Lung microvascular endothelial cell (primary cell): ENCODE measurements around the gene SRPK2. TPM values are rescaled to one million over a fixed set of nuclear protein-coding genes. Genes with fewer than 3 reads are reported as not detected.
"Not testable (repeated sequence)": the region's sequence is repeated elsewhere in the genome, so short reads cannot be mapped to it uniquely, and the experiment has no call there.

Experiments
- DNase-seq, 2 donors: peaks; one replicate each; pipeline versions ENCODE4 v3.0.0 to v3.0.0-alpha.2; 2010; ENCODE audit warnings: low read depth in 2 of 2
- total RNA-seq: library from RNA; depleted of rRNA; stranded (reverse); fragments of >200 nt; gene quantifications from 2 replicates; pipeline ENCODE4 v1.2.1, GENCODE V29; 2014

SRPK2 gene
- total RNA-seq, 1 donor from 2014 or later: 54.4 TPM

GRCh38 chr7:105194959-105195358 lies 193.8 kb downstream of the SRPK2 start:
- DNase-seq: not testable (repeated sequence)

GRCh38 chr7:105191331-105191730 lies 197.4 kb downstream of the SRPK2 start:
- DNase-seq: no peak

DNA sequence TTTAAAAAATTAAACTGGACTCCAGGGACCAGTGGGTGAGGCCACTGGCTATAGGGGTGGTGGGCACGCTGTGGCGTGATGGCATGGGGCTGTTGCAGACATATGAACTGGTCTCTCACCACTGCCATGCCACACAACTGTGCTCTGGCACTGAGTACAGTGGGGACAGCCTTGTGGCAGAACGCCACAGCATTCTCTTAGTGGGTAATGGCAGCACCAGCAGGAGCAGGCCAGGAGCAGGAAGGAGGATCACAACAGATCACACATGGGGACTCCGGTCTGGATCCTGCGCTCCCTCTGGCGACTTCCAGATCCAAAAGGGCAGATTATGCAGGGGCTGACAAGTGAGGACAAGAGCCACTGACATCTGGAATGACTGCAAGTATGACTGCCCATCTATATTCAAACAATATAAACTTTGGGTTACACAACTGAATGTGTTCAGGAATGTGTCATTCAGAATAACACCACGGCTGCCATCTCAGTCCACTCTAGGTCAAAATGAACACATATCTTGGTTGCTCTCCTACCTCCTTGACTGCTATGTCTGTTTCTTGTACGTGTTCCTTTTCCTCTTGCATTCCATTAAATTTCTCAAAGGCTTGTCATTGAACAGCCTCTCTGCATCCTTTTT lies 198.7 kb downstream of the SRPK2 start:
- no peak for DNase-seq

GRCh38 chr7:105188201-105188600 lies 200.5 kb downstream of the SRPK2 start:
- no peak for DNase-seq

GRCh38 chr7:105187302-105188169 lies 201.2 kb downstream of the SRPK2 start:
- peak in 1 of 2 donors; percentile 10 for DNase-seq

GRCh38 chr7:105185290-105186010 lies 203.3 kb downstream of the SRPK2 start:
- no peak for DNase-seq

DNA sequence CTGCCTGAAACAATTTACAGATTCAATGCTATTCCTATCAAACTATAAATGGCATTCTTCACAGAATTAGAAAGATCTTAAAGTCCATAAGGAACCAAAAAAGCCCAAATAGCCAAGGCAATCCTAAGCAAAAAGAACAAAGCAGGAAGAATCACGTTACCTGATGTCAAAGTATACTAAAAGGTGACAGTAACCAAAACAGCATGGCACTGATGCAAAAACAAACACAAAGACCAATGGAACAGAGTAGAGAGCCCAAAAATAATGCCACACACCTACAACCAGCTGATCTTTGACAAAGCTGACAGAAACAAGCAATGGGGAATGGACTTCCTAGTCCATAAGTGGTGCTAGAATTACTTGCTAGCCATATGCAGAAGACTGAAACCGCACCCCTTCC lies 208.7 kb downstream of the SRPK2 start:
- no peak for DNase-seq

DNA sequence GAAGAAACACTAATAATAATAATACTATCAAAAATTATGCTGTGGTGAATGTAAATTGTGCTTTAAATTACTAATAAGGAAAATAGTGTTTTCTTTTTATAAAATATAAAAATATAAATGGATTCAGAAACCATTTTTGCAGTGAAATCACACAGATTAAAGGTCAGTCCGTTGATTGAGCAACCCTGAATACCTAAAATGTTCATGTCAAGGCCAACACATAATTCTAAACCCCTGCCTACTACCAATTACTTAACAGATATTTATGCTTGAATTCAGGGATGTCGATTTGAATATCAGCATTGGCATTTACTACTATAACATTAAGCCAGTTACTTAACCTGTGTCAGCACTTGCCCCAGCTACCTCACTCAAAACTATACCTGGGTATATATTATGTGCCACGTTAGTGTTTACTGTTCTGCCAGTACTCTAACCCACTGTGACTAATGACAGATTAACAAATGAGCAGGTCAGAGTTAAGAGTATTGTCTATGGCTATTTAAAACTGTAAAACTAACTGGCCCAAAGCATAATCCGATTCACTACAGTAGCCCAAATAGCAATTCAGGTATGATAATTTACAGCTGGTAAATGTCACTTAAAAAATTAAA lies 209.7 kb downstream of the SRPK2 start:
- DNase-seq: no peak

DNA sequence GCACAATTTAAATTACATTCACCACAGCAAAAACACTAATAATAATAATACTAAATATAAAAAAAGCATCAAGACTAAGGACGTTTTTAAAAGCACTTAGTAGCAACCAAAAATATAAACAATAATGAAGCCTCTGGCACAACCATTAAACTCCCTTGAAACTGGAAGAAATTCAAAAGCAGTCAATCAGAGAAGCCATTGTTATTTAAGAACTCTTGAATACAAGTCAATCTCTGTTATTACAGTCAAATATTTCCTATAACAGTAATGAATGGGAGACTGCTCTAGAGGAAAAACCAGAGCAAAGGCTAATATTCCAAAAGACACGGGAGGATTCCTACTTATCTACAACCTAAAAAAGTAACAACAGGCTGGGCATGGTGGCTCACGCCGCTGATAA lies 210.5 kb downstream of the SRPK2 start:
- no peak for DNase-seq

GRCh38 chr7:105177026-105177425 lies 211.7 kb downstream of the SRPK2 start:
- no peak for DNase-seq

DNA sequence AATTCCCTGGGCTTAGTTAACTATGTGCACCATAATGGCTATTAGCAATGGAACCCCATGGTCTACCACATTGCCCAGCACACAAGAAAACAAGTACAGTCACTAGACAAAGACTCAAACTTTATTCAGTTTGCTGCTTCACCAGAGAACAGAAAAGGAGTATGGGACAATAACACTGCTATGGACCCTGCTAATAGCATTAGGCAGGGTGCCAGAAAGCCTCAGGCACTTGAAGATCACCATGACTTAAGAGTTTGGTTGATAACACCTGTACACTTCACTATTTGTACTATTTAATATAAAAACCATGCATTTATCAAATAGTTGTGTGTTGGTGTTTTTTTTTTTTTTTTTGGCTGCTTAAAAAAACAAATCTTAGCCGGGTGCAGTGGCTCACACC lies 215.1 kb downstream of the SRPK2 start:
- DNase-seq: no peak

DNA sequence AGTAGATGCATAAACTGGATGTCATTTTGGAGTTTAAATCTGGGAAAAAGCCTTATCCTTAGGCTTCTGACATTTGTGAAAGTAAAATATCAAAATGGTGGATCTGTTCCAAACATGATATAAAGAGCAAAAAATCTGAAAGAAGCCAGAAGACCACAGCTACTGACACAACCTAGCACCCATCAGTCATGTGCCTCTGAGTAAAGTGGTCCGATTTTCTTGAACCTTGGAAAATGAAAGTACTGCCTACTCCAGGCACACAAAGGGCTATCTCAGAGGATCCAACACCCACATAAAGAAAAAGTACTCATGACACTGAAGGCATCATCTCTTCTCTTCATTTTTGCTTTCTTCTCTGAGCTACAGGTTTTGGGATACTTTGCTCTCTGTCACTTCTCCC lies 224.0 kb downstream of the SRPK2 start:
- DNase-seq: no peak

GRCh38 chr7:105163718-105164117 lies 225.0 kb downstream of the SRPK2 start:
- peak in 1 of 2 donors; percentile 45 for DNase-seq

- DNase-seq: no peak
Observed at GRCh38 chr7:105161366-105161765, 227.4 kb downstream of the SRPK2 start.

GRCh38 chr7:105157278-105157677 lies 231.4 kb downstream of the SRPK2 start:
- no peak for DNase-seq

DNA sequence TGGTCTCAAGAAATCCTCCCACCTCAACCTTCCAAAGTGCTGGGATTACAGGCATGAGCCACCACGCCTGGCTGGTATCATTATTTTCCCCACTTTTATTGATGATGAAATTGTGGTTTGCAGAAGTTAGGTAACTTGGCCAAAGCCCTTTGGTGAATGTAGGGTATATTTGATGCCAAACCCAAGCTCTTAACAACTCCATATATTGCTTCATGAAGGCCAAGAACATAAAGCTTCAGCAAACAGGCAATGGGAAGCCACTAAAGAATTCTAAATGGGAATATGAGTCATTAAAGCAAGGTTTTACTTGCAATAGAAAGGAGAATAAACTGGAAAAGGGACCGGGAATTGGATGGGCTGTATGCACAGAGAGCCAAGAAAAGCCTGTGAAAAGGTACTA lies 232.0 kb downstream of the SRPK2 start:
- no peak for DNase-seq

DNA sequence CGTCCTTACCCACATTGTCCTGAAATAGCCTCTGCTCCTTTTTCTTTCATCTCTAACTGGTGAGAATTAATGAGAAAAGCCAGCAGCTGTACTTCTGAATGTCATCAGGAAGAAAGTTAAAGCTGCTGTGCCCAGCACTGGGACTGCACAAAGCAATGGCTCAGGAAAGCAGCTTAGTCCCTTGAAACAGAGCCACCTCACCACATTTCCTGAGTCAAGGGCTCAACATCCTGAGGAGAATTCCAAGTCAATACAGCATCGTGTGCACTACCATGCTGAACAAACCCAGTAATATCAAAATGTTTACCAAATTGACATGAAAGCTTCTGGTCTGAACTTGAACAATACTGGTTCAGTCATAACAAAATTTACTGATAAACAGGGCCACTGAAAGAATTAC lies 234.6 kb downstream of the SRPK2 start:
- DNase-seq: peak in 1 of 2 donors; percentile 65

DNA sequence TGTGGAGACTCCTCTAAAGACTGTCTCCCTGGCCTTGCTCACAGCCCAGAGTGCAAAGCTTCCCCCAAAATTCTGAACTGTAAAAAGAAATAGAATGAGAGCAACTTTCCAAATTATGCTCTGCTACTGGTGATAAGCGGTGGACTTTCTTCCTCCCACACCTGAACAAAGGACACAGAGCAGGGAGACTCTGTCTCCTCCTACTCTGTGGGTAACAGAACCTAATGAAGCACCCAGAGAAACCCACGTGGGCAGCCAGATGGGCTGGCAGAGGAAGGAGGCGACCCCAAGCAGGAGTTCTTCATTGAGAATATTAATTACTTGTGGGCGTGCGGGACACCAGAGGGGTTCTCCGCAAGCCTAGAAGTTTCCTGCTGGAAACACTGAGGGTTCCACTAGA lies 235.2 kb downstream of the SRPK2 start:
- DNase-seq: no peak

GRCh38 chr7:105151152-105151551 lies 237.6 kb downstream of the SRPK2 start:
- no peak for DNase-seq

DNA sequence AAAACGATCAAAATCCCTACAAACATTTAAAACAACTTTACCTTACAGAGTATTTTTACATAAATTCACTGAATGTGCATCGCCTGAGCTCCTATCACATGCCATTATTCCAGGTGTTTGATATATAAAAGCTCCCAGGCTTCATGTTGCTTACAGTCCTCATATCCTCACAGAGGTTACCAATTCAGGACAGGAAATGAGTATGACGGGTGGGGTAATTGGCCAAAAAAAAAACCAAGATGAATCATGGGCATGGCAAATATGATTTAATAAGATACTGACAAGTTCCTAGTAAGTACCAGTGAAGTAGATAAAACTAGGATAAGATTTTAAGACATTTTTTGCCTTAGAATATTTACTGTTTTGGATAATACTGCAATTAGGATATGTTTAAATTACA lies 238.9 kb downstream of the SRPK2 start:
- peak; percentile 34 to 74 for DNase-seq

- DNase-seq: peak; percentile 40 to 47
Observed at GRCh38 chr7:105141068-105141467, 247.7 kb downstream of the SRPK2 start.

- peak; percentile 21 to 56 for DNase-seq
Observed at GRCh38 chr7:105139381-105139780, 249.3 kb downstream of the SRPK2 start.
